ENCODE data around the gene ZNF445. TPM values are rescaled to one million over a fixed set of nuclear protein-coding genes. Genes with fewer than 3 reads are reported as not detected.

Gene ZNF445
- total RNA-seq, 4 donors from 2014 or later: 5.4 to 17.3 (median 10.5) TPM

DNA sequence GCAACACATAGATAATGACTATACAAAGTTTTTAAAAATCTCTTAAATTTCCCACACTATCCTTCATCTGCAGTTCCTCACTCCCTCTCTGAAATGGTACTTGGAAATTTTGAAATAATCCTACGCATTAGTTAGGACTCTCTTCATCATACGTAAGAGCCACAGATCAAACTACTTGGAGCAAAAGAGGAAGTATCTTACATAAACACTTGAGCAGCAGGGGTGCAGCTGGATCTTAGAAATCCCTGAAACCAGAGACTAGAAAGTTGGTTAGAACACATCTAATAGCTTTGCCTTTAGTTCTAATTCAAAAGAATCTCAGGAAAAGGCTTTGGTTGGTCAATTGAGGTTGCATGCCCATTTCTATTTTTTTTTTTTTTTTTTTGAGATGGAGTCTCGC, 38.8 kb upstream of the ZNF445 start:
- no peak for TF ChIP-seq POLR2A (IDR thresholded peaks at IDR 0.05)
- TF ChIP-seq, protein P1, sequence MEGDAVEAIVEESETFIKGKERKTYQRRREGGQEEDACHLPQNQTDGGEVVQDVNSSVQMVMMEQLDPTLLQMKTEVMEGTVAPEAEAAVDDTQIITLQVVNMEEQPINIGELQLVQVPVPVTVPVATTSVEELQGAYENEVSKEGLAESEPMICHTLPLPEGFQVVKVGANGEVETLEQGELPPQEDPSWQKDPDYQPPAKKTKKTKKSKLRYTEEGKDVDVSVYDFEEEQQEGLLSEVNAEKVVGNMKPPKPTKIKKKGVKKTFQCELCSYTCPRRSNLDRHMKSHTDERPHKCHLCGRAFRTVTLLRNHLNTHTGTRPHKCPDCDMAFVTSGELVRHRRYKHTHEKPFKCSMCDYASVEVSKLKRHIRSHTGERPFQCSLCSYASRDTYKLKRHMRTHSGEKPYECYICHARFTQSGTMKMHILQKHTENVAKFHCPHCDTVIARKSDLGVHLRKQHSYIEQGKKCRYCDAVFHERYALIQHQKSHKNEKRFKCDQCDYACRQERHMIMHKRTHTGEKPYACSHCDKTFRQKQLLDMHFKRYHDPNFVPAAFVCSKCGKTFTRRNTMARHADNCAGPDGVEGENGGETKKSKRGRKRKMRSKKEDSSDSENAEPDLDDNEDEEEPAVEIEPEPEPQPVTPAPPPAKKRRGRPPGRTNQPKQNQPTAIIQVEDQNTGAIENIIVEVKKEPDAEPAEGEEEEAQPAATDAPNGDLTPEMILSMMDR (IDR thresholded peaks at IDR 0.05): no peak
- Histone ChIP-seq H3K36me3 (no peaks in the 10 kb centered on the region), H3K4me3 (no peak overlapping the region), H3K27ac (no peak overlapping the region), H3K4me1 (peaks cover 0 to 5% (median 0%) of the 10 kb centered on the region in 4 donors), H3K27me3 (no peaks in the 10 kb centered on the region), H3K9me3 (no peaks in the 10 kb centered on the region)
- DNase-seq: no peak

DNA sequence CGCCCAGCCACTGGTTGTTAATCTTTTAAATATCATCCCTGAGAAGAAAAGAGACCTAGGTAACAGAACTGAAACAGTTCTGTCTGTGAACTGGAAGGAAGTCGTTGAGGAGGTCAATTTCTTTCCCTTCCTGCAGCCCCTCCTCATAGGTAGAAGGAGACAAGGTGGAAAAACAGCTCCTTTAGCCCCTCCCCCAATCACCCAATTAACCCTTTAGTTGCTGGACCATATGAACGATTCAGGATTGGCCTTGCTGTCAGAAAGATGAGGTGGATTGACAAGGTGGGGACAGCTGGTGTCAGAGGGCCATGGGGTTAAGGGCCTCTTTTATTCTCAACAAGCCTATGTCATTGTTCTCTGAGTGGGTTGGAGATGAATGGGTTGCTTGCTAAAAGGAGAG, 36.0 kb upstream of the ZNF445 start:
- no peak for TF ChIP-seq POLR2A (IDR thresholded peaks at IDR 0.05)
- TF ChIP-seq, protein P1 (IDR thresholded peaks at IDR 0.05): no peak

DNA sequence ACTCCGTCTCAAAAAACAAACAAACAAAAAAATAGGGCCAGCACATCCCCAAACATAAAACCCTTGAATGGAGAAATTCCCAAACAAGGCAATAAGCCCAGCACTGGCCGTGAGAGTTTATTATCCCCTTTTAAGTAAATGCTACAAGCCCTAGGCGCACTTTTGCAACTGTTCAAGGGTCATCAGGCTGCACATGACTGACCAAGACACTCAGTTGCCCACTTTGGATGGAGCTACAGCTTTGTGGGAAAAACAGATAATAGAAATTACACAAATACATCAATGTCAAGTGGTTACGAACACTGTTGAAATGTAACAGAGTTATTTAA, 33.7 kb upstream of the ZNF445 start:
- H3K27ac ChIP-seq: peak overlapping the region; percentile 84 to 94 (median 90)

More for the DNA sequence above, 36.0 kb upstream of the ZNF445 start:
- Histone ChIP-seq H3K27me3 (no peaks in the 10 kb centered on the region), H3K27ac (no peak overlapping the region), H3K4me3 (no peak overlapping the region), H3K9me3 (no peaks in the 10 kb centered on the region), H3K4me1 (peaks cover 0 to 20% (median 0%) of the 10 kb centered on the region in 4 donors), H3K36me3 (no peaks in the 10 kb centered on the region)
- DNase-seq: no peak

DNA sequence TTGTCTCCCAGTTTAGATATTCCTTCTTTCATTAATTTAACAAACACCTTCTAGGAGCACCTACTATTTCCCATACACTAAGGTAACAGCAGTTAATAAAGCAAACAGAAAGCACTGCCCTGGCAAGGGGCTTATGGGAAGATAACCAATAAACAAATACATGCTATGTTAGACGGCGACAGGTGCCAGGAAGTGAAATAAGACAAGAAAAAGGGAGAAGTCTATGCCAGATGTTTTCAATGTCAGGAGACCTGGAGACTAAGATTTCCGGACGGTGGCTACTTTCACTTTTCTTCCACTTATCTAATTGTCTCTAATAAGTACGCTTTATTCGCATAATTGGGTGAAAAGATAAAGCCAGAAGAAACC, 32.5 kb upstream of the ZNF445 start:
- DNase-seq: peak in 1 of 3 donors; percentile 40
- Histone ChIP-seq H3K27ac (peak overlapping the region; percentile 84 to 94 (median 90)), H3K36me3 (peaks cover 0 to 8% (median 0%) of the 10 kb centered on the region in 3 donors), H3K4me1 (peaks cover 0 to 21% (median 0%) of the 10 kb centered on the region in 4 donors), H3K9me3 (peaks cover 0 to 5% (median 0%) of the 10 kb centered on the region in 4 donors), H3K4me3 (peak overlapping the region; percentile 86 to 98 (median 93)), H3K27me3 (no peaks in the 10 kb centered on the region)
- TF ChIP-seq, protein P1 (IDR thresholded peaks at IDR 0.05): no peak
- no peak for TF ChIP-seq POLR2A (IDR thresholded peaks at IDR 0.05)

More for the DNA sequence above, 33.7 kb upstream of the ZNF445 start:
- Histone ChIP-seq H3K4me3 (peak overlapping the region; percentile 86 to 98 (median 93)), H3K27me3 (no peaks in the 10 kb centered on the region), H3K4me1 (peaks cover 0 to 21% (median 0%) of the 10 kb centered on the region in 4 donors), H3K9me3 (no peaks in the 10 kb centered on the region), H3K36me3 (peaks cover 0 to 8% (median 0%) of the 10 kb centered on the region in 3 donors)
- no peak for DNase-seq
- no peak for TF ChIP-seq POLR2A (IDR thresholded peaks at IDR 0.05)
- TF ChIP-seq, protein P1 (IDR thresholded peaks at IDR 0.05): no peak

DNA sequence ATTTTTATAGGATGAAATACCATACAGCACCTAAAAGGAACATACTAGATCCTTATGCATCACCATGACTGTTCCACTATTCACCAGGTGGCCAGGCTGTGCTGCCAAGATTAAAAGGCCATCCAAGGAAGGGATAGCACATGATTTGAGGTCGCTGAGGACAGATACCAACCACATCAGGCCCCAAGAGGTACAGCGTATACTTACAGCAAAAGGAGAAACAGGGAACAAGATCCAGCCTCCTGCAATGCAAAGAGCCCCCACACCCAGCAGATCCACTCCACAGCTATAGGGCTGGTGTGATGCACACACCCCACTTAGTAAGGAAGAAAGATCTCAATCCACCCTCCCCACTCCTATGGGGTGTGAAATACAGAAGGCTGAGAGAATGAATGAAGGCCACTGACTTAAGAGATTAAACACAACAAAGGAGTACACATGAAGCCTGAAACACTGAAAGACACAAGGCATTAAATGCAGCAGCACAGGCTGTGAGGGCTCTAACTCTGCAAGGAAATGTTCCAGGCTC, 32.0 kb upstream of the ZNF445 start:
- TF ChIP-seq, protein P1 (IDR thresholded peaks at IDR 0.05): no peak
- no peak for TF ChIP-seq POLR2A (IDR thresholded peaks at IDR 0.05)
- Histone ChIP-seq H3K4me1 (peaks cover 0 to 21% (median 0%) of the 10 kb centered on the region in 4 donors), H3K9me3 (peaks cover 0 to 8% (median 0%) of the 10 kb centered on the region in 4 donors), H3K27ac (no peak overlapping the region), H3K27me3 (no peaks in the 10 kb centered on the region), H3K36me3 (peaks cover 0 to 8% (median 0%) of the 10 kb centered on the region in 3 donors), H3K4me3 (peak overlapping the region; percentile 86 to 98 (median 93))
- DNase-seq: no peak

Data from Peyer's patch (tissue), 4 donors.